COLO668 (cell line): ENCODE results near the gene ZNF574.

Experiments used
- DNase-seq: peaks from one replicate; lab custom pipeline; 2025; ENCODE audit not compliant: unreplicated experiment; lab: John Stamatoyannopoulos, UW

Gene ZNF574

GRCh38 chr19:42057846-42058245 lies 18.1 kb upstream of the ZNF574 start:
- no peak for DNase-seq

- DNase-seq, result no peak
Measured at GRCh38 chr19:42059196-42059595, 16.8 kb upstream of the ZNF574 start.

- DNase-seq, result no peak
Measured at GRCh38 chr19:42060117-42060516, 15.8 kb upstream of the ZNF574 start.

GRCh38 chr19:42062381-42062780 lies 13.6 kb upstream of the ZNF574 start:
- DNase-seq, result no peak

- no peak for DNase-seq
Measured at GRCh38 chr19:42064432-42064831, 11.5 kb upstream of the ZNF574 start.

- DNase-seq, result no peak
Measured at GRCh38 chr19:42065051-42065450, 10.9 kb upstream of the ZNF574 start.

- no peak for DNase-seq
Measured at GRCh38 chr19:42065511-42065910, 10.5 kb upstream of the ZNF574 start.

GRCh38 chr19:42066075-42066754 lies 9.8 kb upstream of the ZNF574 start:
- DNase-seq, result peak; percentile 67

- DNase-seq, result no peak
Measured at GRCh38 chr19:42067315-42067888, 8.6 kb upstream of the ZNF574 start.

GRCh38 chr19:42068361-42068755 lies 7.6 kb upstream of the ZNF574 start:
- no peak for DNase-seq

- no peak for DNase-seq
Measured at GRCh38 chr19:42068756-42069571, 7.0 kb upstream of the ZNF574 start.

- no peak for DNase-seq
Measured at GRCh38 chr19:42069619-42070351, 6.2 kb upstream of the ZNF574 start, which contains the start of gene GRIK5. TSS of gene GRIK5 (minus strand) at chr19:42070206. CDS start at chr19:42065770, 4,436 bp downstream.

- no peak for DNase-seq
Measured at GRCh38 chr19:42071247-42071646, 4.7 kb upstream of the ZNF574 start.

GRCh38 chr19:42074513-42075363 lies 1.2 kb upstream of the ZNF574 start:
- peak; percentile 32 for DNase-seq

- DNase-seq, result no peak
Measured at GRCh38 chr19:42075364-42075615, 676 bp upstream of the ZNF574 start.

GRCh38 chr19:42076380-42076944 lies 496 bp downstream of the ZNF574 start:
- DNase-seq, result no peak

- DNase-seq, result no peak
Measured at GRCh38 chr19:42078058-42078457, 2.1 kb downstream of the ZNF574 start.

- DNase-seq, result no peak
Measured at GRCh38 chr19:42078538-42079275, 2.7 kb downstream of the ZNF574 start.

- DNase-seq, result no peak
Measured at GRCh38 chr19:42079276-42079669, 3.3 kb downstream of the ZNF574 start.
